ENCODE results near the gene RNASE1.
"Not testable (repeated sequence)": the region's sequence is repeated elsewhere in the genome, so short reads cannot be mapped to it uniquely, and the experiment has no call there.

RNASE1 gene

DNA sequence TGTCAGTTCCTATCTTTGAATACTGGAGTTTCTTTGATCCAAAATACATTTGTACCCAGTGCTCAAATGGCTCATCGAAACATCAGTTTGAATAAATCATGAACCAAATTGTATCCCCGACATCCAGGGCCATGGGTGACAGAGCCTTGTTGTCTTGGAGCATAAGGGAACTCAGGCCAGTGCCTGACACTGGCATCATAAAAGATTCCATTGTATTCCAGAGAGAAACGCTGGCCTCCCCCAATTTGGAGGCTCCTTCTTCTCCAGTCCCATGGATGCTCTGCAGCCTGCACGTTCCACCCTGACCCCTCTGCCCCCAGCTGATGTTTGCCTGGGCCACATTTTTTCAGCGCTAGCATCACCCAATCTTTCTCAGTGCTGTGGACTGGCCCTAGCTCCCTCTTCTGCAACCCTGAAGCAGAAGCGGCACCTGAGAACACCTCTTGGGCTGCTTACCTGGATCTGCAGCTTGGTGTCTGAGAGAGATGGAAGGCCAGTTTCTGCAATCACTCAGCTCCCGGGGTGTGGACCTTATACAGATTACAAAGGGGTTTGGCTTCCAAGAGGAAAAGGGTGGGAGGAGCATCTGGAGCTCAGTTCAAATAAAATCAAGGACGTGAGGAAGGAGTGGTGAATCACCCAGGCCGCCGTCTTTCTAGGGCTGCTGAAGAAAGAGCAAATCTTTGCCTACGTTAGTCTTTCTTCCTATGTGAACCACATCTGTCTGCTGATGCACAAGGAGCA lies at the start of gene RNASE1:
TSS of gene RNASE1 (minus strand) at position 504 of the 744 bp plus-strand sequence. CDS start 776 bp downstream, outside the sequence.
- no peak for DNase-seq

DNA sequence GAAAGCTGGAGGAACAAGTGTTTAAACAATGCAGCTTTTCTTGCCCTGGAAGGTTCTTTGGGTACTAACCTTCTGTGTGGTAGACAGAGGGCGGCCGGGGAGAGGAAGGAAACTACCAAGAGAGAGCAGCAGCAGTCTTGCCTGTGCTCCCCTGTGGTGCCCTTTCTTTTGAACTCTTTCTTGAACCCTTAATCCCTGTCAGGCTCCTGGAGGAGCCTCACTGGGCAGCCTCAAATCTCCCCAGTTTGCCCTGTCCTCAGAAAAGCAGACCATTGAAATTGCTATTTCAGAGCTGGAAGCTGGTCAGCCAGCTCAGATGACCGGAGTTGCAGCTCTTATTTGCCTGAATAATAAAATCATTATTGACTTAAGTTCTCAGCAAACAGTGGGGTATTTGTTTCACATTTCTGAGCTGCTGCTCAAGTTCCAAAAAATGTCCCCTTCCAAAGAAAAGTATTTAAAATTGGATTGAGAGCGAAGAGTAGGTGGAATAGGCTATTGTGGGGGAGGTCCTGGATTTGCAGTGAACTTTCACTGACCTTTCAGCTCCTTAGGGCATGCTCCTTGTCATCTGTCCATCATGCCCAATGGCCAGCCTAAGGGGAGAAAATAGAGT lies 46.4 kb upstream of the RNASE1 start:
- no peak for DNase-seq

DNA sequence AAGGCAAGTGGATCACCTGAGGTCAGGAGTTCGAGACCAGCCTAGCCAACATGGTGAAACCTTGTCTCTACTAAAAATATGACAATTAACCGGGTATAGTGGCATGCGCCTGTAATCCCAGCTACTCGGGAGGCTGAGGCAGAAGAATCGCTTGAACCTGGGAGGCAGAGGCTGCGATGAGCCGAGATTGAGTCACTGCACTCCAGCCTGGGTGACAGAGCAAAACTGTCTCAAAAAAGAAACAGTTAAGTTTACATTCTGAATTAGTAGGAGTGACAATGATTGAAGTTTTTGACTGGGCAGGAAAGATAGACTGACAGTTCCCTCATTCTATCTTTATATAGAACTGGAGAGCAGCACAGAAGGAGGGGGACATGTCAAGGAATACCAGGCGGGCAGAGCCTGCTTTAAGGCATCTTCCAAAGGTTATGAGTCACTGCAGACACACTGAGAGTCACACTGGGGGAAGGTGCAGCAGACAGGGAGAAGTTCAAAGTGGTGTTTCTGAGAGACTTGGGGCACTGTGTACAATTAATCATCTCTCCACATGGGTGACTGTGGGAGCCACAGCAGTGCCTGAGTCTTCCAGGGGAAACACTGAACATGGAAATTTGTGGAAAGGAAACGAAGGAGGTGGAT lies 45.8 kb upstream of the RNASE1 start:
- DNase-seq: peak; percentile 78

DNA sequence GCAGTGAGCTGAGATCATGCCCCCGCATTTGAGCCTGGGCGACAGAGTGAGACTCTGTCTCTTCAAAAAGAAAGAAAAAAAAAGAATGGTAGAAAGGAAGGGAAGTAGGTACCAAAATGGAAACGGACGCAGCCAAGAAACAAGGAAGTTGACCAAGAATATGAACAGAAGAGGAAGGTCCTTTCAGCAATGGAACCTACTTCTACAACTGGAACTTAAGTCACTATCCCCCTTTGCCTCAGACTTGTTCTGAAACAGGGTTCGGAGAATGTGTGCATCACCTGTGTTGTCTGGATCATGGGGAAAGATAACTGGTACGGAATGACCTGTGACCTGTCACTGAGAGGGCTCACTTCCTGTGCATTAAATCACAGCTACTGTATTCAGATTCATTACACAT lies 43.9 kb upstream of the RNASE1 start:
- no peak for DNase-seq

DNA sequence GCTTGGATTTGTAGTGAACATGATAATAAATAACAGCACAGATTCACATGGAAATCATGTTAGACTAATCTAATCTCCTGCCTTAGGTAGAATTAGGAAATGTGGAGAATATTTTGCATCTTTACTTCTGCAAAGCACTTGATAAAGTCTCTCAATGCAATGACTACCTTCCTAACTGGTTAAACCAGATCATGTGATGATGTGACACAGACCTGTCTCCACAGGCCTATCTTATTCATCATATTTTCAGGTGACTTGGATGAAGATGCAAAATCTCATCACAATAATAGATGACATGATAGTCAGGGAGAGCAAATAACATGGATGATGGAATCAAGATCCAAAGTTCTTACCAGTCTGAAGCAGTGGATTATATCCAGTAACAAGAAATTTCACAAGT lies 38.5 kb upstream of the RNASE1 start:
- DNase-seq: no peak

DNA sequence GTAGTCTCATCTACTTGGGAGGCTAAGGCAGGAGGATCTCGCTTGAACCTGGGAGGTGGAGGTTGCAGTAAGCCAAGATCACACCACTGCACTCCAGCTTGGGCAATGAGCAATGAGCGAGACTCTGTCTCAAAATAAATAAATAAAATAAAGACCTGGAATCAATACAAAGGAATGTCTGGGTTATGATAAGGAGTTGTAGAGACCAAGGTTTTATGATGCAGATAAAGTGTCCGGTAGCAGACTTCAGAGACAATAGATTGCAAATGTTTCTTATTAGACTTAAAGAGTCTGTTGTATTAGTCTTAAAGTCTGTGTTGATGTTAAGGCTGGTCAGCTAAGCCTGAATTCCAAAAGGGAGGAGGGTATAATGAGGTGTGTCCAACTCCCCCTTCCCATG lies 35.2 kb upstream of the RNASE1 start:
- no peak for DNase-seq

DNA sequence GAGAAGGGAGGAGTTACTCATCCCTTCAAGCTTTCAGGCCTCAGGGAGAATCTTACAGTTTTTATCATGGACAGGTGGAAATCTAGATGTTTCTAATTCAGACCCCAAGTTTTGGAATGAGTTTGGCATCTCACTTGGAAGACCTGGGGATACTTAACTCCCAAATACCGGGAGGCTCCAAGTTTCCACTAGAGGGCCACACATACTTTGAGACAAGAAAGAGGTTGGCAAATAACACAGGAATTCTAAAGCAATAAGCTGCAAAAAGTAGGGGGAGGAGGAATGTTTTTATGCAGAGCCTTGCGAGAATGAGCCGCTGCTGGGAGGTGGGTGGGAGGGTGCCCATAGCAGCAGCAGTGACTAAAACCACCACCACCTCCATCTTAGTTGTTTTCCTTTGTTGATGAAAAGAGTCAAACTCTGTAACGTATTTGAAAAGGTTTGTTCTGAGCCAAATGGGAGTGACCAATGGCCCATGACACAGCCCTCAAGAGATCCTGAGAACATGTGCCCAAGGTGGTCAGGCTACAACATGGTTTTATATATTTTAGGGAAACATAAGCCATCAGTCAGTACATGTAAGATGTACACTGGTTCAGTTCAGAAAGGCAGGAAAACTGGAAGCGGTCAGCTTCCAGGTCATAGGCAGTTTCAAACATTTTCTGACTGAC lies 34.2 kb upstream of the RNASE1 start:
- no peak for DNase-seq

DNA sequence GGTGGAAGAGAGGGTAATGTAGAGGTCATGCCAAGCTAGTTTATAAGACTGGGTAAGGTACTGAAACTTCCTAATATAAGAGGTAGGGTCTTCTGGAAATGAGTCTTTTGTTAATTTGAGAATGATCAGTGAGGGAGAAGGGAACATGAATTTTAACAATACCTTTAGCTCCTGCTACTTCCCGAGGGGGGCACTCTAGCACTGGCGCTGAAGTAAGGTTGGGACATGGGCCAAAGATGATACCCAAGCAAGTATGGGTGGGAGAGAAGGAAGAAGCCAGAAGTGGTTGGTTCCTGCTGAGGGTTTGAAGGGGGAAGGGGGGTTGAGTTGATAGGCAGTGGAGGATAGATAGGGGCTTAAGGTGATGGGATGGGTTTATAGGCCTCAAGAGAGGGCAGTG lies 32.3 kb upstream of the RNASE1 start:
- no peak for DNase-seq

DNA sequence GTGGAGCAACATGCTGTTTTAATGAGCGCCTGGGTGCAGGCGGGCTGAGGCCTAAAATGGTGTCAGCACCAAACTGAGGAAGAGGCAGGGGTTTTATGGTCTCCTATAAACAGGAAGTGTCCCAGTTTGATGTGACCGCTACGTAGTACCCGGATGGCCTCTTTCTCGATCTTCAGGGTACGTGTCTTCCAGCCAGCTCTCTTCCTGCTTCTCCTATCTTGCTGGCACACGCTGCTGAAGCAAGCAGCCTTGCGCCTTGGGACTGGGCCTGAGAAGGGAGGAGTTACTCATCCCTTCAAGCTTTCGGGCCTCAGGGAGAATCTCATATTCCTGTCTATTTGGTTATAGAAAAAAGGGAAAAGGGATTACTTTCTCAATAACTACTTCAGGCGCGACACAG lies 28.2 kb upstream of the RNASE1 start:
- DNase-seq: no peak

DNA sequence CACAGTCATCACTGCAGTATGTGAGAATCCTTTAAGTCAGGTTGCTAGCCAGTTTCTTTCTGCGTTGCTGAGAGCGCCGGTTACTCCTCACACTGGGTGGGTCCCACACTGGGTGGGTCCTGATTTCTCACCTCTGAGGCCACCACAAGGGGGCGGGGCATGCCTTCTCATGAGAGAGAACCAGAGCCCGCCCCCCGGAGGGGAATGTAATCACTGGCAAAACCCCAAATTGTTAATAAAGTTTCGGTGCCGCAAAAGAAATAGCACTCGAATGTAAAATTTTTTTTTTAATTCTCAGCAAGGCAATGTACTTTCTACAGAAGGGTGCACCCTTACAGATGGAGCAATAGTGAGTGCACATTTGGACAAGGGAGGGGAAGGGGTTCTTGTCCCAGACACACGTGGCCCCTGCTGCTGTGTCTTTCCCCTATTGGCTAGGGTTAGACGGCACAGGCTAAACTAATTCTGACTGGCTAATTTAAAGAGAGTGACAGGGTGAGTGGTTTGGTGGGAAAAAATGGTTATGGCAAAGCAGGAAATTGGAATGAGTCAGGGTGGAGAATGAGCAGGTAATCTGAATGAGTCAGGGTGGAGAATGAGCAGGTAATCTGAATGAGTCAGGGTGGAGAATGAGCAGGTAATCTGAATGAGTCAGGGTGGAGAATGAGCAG lies 25.5 kb upstream of the RNASE1 start:
- DNase-seq: peak; percentile 97

DNA sequence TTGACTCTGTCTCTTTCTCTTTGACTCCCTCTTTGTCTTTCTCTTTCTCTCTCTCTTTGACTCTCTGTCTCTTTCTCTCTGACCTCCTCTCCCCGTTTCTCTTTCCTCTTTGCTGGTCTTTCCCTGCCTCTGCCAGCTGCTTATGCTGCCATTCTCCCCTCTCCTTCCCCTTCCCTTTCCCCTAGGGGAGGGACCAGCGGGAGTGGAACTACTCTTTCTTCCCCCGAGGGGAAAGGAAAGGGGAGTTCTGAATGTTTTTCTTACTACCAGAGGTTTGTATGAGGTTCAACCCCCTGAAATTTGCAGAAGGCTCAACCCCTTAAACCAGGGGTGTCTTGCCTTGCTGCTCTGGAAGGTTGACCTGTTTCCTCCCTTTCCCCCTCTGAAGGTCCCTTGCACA lies 24.7 kb upstream of the RNASE1 start:
- DNase-seq: no peak

DNA sequence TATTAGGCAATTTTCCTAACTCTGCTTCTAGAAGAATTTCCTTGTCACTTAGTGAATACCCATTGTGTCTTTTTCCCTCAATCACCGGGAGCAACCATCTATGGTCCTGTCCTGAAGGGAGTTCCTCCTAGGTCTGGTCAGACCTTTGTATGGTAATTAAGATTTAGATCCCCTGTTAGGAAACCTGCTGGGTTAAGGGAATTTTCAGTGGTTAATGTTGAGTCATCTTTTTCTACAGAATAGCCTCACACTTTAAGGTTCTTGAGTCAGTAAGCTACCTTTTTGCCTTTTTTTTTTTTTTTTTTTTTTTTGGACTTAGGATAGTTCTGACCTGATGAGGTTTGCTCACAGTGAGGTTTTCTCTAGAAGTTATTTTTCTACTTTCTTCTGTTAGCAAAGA lies 24.0 kb upstream of the RNASE1 start:
- DNase-seq: not testable (repeated sequence)

DNA sequence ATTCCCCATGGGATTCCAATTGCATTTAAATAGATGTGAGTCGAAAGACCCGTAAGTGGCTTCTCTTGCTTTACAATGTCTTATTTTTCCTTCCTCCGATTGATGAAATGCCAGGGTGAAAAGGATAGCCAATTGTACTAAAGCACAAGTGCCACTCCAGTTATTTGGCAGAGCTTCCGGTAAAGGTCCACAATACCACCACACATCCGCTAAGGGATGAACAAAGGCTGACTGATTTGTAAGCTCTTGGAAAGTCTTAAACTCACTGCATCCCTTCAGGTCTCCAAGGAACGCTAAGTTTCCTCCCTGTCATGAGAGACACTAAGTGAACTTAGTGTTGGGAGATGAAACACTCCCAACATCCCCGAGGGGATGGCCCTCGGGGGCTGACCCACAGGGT lies 21.2 kb upstream of the RNASE1 start:
- no peak for DNase-seq

DNA sequence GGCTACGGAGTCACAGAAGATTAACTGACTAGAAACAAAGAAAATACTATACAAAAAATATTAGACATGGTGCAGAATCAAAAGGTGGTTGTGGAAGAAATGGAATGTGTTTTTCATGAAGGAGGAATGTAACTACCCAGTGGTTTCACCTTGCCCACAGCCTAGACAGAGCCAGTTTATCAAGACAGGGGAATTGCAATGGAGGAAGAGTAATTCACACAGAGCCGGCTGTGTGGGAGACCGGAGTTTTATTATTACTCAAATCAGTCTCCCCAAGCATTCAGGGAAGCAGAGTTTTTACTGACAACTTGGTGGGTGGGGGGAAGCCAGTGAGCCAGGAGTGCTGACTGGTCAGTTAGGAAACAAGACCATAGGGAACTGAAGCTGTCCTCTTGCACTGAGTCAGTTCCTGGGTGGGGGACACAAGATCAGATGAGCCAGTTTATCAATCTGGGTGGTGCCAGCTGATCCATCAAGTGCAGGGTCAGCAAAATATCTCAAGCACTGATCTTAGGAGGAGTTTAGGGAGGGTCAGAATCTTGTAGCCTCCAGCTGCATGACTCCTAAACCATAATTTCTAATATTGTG lies 19.0 kb upstream of the RNASE1 start:
- DNase-seq: not testable (repeated sequence)

DNA sequence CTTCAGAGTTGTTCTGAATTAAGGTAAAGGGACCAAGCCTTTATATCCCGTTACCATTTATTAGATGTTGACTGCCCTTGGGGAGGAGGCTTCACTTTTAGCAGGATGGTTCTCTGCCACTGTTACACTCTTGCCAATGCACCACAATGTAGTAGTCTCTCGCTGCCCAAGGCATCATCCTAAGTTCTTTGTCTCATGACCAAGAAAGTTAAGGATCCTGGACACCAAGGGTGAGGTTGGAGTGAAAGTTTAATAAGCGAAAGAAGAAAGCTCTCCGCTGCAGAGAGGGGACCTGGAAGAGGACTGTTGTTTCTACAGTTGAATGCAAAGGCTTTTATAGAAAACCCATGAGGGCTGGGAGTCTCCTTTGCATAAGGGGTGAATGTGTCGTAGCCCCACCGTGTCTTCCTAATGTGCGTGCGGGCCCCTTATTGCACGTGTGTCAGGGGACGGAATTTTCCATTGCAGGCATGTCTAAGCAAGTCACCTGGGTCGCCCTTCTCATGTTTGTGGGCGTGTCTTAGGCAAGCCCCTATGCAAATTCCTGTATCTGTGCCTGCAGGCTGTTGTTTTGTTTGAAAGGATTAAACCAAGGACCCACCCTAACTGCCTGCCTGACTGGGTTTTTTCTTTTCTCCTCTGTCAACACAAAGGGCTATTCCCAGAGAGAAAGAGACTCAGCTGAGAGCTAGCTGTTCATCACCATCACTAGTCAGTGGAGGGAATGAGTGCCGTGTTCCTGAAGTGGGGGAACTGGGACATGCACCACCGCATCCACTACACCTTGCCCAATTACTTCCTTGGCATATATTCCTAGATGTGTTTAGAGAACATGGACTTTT lies 17.6 kb upstream of the RNASE1 start:
- DNase-seq: peak; percentile 79

DNA sequence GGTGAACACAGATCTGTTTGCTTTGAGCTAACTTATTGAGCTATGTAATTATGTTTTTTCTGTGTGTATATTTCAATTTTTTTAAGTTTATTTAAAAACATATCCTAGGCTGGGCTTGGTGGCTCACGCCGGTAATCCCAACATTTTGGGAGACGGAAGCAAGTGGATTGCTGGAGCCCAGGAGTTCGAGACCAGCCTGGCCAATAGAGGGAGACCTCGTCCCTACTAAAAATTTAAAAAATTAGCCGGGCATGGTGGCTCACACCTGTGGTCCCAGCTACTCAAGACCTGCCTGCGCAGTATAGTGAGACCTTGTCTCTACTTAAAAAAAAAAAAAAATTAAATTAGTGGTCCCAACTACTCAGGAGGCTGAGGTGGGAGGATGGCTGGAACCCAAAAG lies 16.2 kb upstream of the RNASE1 start:
- no peak for DNase-seq

DNA sequence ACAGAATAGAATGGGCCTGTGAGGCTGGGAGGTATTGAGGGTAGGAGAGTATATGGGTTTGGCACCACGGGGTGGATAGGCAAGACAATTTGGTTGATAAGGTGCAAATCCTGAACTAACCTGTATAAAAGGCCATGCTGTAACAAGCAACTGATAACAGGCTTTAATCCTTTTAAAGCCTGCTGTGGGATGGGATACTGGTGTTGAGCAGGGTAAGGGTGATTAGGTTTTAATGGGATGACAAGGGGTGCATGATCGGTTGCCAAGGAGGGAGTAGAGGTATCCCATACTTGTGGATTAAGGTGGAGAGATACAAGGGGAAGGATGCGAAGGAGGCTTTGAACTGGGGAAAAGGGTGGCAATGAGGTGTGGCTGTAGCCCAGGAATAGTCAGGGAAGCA lies 13.3 kb upstream of the RNASE1 start:
- DNase-seq: not testable (repeated sequence)

DNA sequence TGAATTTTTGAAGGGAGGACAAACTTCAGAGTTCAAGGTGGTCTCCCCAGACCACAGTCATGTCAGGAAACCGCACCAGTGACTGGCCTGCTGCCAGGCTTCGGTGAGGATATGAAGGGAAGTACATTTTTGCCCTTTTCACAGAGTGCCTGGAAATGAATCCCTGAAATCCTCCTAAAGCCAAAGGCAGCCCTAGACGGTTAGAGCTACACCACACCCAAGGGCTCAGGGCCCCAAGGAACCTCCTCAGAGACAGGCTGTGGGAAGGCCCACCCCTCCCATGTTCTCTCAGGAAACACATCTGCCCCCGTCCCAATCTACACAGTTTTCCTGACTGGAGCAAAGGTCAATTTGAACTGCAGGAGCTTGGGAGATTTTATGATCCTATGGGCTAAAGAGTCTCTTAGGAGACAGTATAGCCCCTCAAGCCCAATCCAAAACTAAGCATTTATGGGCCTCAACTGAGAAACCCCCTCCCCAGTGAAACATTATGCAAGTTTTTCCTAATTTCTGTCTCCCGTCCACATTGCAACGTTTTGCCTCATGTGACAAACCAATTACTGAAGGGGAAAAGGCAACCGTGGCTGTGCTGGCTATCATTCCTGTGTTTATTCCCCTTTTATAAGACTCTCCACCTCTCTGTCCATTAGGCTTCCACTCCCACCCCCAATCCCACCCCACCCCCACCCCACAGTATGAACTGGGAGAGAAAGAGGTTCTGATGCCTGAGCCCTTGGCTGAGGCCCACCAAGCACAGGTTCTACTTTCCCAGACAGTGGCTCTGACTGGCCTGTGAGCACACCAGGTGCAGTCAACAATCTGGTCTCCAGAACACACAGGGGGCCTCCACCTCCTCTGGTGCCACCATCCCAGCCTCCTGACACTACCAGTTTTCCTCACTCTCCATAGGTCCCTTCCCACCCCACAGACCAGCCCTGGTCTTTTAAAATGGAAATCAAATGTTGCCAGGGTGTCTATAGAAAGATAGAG lies 9.6 kb upstream of the RNASE1 start:
- no peak for DNase-seq

DNA sequence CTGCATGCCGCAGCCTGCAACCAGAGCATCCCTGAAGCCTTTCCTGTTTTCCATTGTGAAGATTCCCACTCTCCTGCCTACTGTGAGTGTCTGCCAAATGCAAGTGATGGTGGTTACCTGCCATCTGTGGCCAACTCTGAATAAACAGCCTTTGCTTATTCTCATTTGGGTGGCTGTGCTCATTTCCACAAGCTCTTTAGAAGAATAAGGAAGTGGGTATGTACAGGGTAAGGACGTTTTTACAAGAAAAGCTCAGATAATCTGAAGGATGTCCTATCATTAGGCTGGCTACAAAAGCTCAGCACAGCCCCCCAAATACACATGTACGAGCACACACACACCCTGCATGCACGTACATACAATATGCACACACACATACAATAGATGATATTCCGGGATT lies 7.3 kb upstream of the RNASE1 start:
- DNase-seq: no peak

DNA sequence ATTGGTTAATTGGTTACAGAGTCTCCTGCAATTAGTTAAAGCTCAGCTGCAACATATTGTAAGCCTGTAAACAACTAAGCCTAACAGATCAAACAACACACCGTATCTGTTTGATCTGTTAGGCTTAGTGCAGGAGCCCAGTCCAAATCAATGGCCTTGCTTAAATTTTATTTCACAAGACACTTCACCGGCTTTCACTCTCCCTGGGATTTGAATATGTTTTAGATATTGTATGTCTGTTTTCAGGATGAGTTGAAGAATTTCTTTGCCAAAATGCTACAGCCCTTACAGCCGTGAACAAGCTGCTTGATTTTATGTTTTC lies 5.5 kb upstream of the RNASE1 start:
- no peak for DNase-seq
